Progenitor cell of endocrine pancreas (in vitro differentiated cells): ENCODE results near the gene DLGAP1. TPM values are rescaled to one million over a fixed set of nuclear protein-coding genes. Genes with fewer than 3 reads are reported as not detected.

Experiments used
- DNase-seq: peaks from one replicate; pipeline ENCODE4 v3.0.0; 2021; ENCODE audit warnings: low spot score; ENCODE audit not compliant: unreplicated experiment
- H3K27ac Mint-ChIP-seq: 2 replicates; pipeline ENCODE4 v1.8.0; 2021; ENCODE audit warnings: mild to moderate bottlenecking, moderate library complexity, mixed read lengths
- H3K27me3 Mint-ChIP-seq: 2 replicates; pipeline ENCODE4 v1.8.0; 2021; ENCODE audit warnings: mixed read lengths
- H3K36me3 Mint-ChIP-seq: 2 replicates; pipeline ENCODE4 v1.8.0; 2022; ENCODE audit warnings: mixed read lengths; ENCODE audit not compliant: insufficient read depth
- H3K4me1 Mint-ChIP-seq: 2 replicates; pipeline ENCODE4 v1.8.0; 2021; ENCODE audit warnings: low read depth, mixed read lengths
- H3K4me3 Mint-ChIP-seq: 2 replicates; pipeline ENCODE4 v1.8.0; 2021; ENCODE audit warnings: low read depth, mild to moderate bottlenecking, moderate library complexity, mixed read lengths
- H3K9me3 Mint-ChIP-seq: 2 replicates; pipeline ENCODE4 v1.8.0; 2021; ENCODE audit warnings: low read depth, mixed read lengths
- total RNA-seq: library from RNA; stranded (reverse); gene quantifications from 2 replicates; pipeline ENCODE4 v1.2.1, GENCODE V29; 2021
- TF ChIP-seq, protein P1 (sequence below): fragments of 200-600 bp; sonication (generic); IDR thresholded peaks from one replicate; pipeline ENCODE4 v1.5.0; 2021; ENCODE audit warnings: antibody characterized with exemption, mild to moderate bottlenecking; ENCODE audit not compliant: unreplicated experiment

Gene DLGAP1
- total RNA-seq, 1 donor from 2014 or later = 16.7 TPM

DNA sequence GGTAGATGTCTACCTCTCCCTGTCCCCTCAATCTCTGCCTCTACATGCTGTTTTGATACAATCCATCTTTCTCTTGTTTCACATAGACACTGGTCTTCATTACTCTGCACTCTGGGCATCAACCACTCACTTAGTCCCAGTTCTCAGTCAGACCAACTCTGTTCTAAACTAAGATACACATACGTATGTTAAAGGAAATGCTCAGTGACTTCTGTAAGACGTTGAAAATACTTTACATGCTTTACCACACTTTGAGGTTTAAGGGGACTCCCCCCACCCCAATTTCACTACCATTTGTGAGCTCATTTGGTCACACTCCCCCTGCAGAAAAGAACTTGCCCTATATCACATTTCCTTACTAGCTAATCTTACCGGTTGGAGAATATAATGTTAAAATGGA is 507.7 kb downstream of the DLGAP1 start:
- no peaks in the 10 kb centered on the region for H3K4me1 Mint-ChIP-seq
- H3K27me3 Mint-ChIP-seq = no peaks in the 10 kb centered on the region
- DNase-seq = no peak
- no peak overlapping the region for H3K4me3 Mint-ChIP-seq
- TF ChIP-seq, protein P1, sequence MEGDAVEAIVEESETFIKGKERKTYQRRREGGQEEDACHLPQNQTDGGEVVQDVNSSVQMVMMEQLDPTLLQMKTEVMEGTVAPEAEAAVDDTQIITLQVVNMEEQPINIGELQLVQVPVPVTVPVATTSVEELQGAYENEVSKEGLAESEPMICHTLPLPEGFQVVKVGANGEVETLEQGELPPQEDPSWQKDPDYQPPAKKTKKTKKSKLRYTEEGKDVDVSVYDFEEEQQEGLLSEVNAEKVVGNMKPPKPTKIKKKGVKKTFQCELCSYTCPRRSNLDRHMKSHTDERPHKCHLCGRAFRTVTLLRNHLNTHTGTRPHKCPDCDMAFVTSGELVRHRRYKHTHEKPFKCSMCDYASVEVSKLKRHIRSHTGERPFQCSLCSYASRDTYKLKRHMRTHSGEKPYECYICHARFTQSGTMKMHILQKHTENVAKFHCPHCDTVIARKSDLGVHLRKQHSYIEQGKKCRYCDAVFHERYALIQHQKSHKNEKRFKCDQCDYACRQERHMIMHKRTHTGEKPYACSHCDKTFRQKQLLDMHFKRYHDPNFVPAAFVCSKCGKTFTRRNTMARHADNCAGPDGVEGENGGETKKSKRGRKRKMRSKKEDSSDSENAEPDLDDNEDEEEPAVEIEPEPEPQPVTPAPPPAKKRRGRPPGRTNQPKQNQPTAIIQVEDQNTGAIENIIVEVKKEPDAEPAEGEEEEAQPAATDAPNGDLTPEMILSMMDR = no peak
- H3K36me3 Mint-ChIP-seq = no peaks in the 10 kb centered on the region
- H3K27ac Mint-ChIP-seq = no peak overlapping the region
- no peaks in the 10 kb centered on the region for H3K9me3 Mint-ChIP-seq

DNA sequence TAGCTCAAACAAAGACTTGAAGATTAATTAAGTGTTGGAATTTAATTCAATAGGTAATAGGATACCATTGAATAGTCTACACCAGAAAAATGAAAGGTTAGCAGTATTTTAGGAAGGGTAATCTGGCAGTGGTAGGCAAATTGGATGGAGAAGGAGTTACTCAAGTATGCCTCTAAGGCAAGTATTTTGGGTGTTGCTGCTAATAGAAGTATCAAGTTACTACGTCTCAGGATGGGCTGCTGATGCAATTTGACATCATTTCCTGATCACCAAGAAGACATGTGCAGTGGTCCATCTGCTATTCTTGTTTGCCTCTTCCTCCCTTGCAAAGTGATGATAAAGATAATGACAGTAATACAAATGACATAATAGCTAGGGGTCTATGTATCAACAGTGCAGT is 519.8 kb downstream of the DLGAP1 start:
- no peaks in the 10 kb centered on the region for H3K9me3 Mint-ChIP-seq
- H3K36me3 Mint-ChIP-seq = no peaks in the 10 kb centered on the region
- H3K4me3 Mint-ChIP-seq = no peak overlapping the region
- no peak overlapping the region for H3K27ac Mint-ChIP-seq
- DNase-seq = no peak
- TF ChIP-seq, protein P1 = no peak
- no peaks in the 10 kb centered on the region for H3K27me3 Mint-ChIP-seq
- H3K4me1 Mint-ChIP-seq = no peaks in the 10 kb centered on the region

DNA sequence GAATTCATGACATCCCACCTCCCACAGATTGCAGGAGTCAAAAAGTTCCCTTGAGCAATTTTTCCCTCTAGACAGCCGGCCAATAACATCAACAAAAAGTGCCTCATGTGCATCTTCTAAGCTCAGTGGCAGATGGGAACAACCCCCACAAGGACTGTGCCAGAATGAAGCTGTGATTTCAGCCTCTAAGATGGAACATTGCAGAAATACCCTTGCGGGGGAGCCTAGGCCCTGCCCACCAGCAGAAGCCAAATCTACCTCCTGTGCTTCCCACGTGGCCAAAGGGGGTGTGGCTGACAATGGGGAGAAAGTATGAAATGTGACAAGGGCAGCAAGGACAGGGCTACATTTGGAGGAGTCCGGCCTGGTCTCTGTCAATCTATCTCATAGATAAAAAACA is 522.8 kb downstream of the DLGAP1 start:
- no peak for DNase-seq
- Mint-ChIP-seq H3K4me3 (no peak overlapping the region), H3K9me3 (no peaks in the 10 kb centered on the region), H3K36me3 (no peaks in the 10 kb centered on the region), H3K4me1 (no peaks in the 10 kb centered on the region), H3K27ac (no peak overlapping the region), H3K27me3 (no peaks in the 10 kb centered on the region)
- TF ChIP-seq, protein P1 = no peak

DNA sequence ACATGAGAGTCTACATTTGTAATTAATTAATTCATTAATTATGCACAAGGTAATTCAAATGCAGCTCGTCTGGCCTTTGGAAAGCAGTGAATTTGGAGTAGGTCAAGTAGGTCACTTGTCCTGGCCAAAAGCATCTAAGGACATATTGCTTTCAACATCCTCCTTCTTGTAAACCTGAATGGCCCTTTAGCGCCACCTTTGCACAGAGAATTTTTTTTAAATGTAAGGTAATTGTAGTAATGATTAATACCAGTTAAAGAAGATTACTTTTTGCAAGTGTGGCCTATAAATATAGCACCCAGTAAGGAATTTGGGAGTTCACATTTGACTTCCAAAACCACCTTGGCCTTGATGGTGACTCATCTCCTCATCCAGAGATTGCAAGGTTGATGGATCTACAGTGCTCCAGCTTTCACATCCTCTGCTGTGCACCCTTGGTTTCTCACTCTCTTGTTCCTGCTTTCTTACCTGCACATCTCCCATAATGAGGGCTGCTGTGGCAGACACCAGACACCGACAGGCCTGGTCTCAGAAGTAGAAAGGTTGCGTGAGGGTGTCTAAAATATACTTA is 523.5 kb downstream of the DLGAP1 start:
- TF ChIP-seq, protein P1 = no peak
- no peaks in the 10 kb centered on the region for H3K36me3 Mint-ChIP-seq
- no peak for DNase-seq
- H3K4me1 Mint-ChIP-seq = no peaks in the 10 kb centered on the region
- no peak overlapping the region for H3K4me3 Mint-ChIP-seq
- H3K9me3 Mint-ChIP-seq = no peaks in the 10 kb centered on the region
- no peak overlapping the region for H3K27ac Mint-ChIP-seq
- no peaks in the 10 kb centered on the region for H3K27me3 Mint-ChIP-seq

DNA sequence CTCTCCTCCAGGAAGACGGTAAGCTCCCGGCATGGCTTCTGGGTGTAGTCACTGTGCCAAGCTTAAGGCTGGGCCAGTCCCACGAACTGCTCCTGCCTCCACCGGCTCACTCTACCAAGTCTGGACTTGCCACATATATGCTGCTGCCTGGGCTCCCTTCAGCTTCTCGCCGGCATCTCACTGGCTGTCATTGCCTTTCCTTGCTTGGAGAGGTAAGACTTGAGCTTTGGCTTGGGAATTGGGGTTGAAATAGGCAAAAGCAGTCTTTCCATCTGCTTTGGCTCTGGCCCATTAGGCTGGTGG is 524.1 kb downstream of the DLGAP1 start:
- no peak for DNase-seq
- Mint-ChIP-seq H3K27me3 (no peaks in the 10 kb centered on the region), H3K4me3 (no peak overlapping the region), H3K4me1 (no peaks in the 10 kb centered on the region), H3K27ac (no peak overlapping the region), H3K36me3 (no peaks in the 10 kb centered on the region), H3K9me3 (no peaks in the 10 kb centered on the region)
- TF ChIP-seq, protein P1 = no peak
